Suprapubic skin (tissue), 4 donors: ENCODE data around the gene C13orf46. TPM values are rescaled to one million over a fixed set of nuclear protein-coding genes. Genes with fewer than 3 reads are reported as not detected.
A peak's percentile ranks its signal among the peaks of the same experiment; 100 is the strongest.

Experiments
- DNase-seq, 2 donors: peaks; one replicate each; pipeline ENCODE4 v3.0.0-alpha.2; 2019; ENCODE audit warnings: low spot score in 2 of 2
- H3K27ac ChIP-seq: fragments of 200-600 bp; sonication (generic); one replicate; pipeline ENCODE4 v1.5.1; 2019
- H3K27me3 ChIP-seq: fragments of 200-600 bp; sonication (generic); one replicate; pipeline ENCODE4 v1.5.1; 2019
- H3K36me3 ChIP-seq: fragments of 200-600 bp; sonication (generic); one replicate; pipeline ENCODE4 v1.5.1; 2019
- H3K4me1 ChIP-seq: fragments of 200-600 bp; sonication (generic); one replicate; pipeline ENCODE4 v1.5.1; 2019
- H3K4me3 ChIP-seq: fragments of 200-600 bp; sonication (generic); one replicate; pipeline ENCODE4 v1.5.1; 2019; ENCODE audit warnings: mild to moderate bottlenecking
- H3K9me3 ChIP-seq: fragments of 200-600 bp; sonication (generic); one replicate; pipeline ENCODE4 v1.5.1; 2019
- CTCF ChIP-seq, 2 donors: fragments of 200-600 bp in 1 of 2; fragments of 450-650 bp in 1 of 2; sonication (generic) in 1 of 2; IDR thresholded peaks; one replicate each; pipeline ENCODE4 v1.5.1; 2016 to 2019; ENCODE audit warnings: antibody characterized with exemption in 2 of 2, mild to moderate bottlenecking in 1 of 2, moderate library complexity in 1 of 2
- EP300 ChIP-seq: sonication (generic); formaldehyde crosslinking; IDR thresholded peaks from one replicate; pipeline ENCODE4 v1.6.1; 2017; ENCODE audit warnings: antibody characterized with exemption
- POLR2A ChIP-seq, 2 donors: fragments of 450-650 bp; IDR thresholded peaks; one replicate each; pipeline ENCODE4 v1.6.1; 2017; ENCODE audit warnings: antibody characterized with exemption in 2 of 2, mild to moderate bottlenecking in 2 of 2, moderate library complexity in 2 of 2
- POLR2AphosphoS5 ChIP-seq, 3 donors: sonication (generic); formaldehyde crosslinking; IDR thresholded peaks; one replicate each; pipeline ENCODE4 v1.6.1; 2017; ENCODE audit warnings: antibody characterized with exemption in 3 of 3
- WGBS: methylation state at CpG from one replicate; pipeline ENCODE4 v1.1.5; 2018; 5-methylcytosine and 5-hydroxymethylcytosine counted together
- total RNA-seq, 4 donors: library from RNA; depleted of rRNA; stranded (reverse); fragments of >200 nt; gene quantifications; one replicate each; pipeline ENCODE4 v1.1.0, GENCODE V29; 2016

C13orf46 gene
- total RNA-seq, 4 donors from 2014 or later = 0.16 to 1.4 (median 0.53) TPM

GRCh38 chr13:113979791-113980471, 6.1 kb upstream of the C13orf46 start:
- peak in 1 of 2 donors; percentile 44 for DNase-seq
- no peaks in the 10 kb centered on the region for H3K9me3 ChIP-seq
- no peak overlapping the region for H3K27ac ChIP-seq
- peaks cover 29% of the 10 kb centered on the region for H3K4me1 ChIP-seq
- no peak overlapping the region for H3K4me3 ChIP-seq
- TF ChIP-seq EP300 = no peak
- no peak for TF ChIP-seq POLR2A (IDR thresholded peaks at IDR 0.05)
- TF ChIP-seq POLR2AphosphoS5 (IDR thresholded peaks at IDR 0.05) = no peak
- no peak for TF ChIP-seq CTCF (IDR thresholded peaks at IDR 0.05)
- 89% methylated on average over 20 of the region's 20 CpGs for WGBS
- peaks cover 48% of the 10 kb centered on the region for H3K36me3 ChIP-seq
- H3K27me3 ChIP-seq = no peaks in the 10 kb centered on the region

GRCh38 chr13:113978741-113979481, 5.0 kb upstream of the C13orf46 start:
- H3K36me3 ChIP-seq = peaks cover 48% of the 10 kb centered on the region
- H3K27me3 ChIP-seq = no peaks in the 10 kb centered on the region
- DNase-seq = peak; percentile 71 to 77
- peak overlapping the region; percentile 43 for H3K27ac ChIP-seq
- no peaks in the 10 kb centered on the region for H3K9me3 ChIP-seq
- whole genome bisulfite sequencing = 91% methylated on average over 17 of the region's 41 CpGs
- H3K4me3 ChIP-seq = no peak overlapping the region
- TF ChIP-seq EP300 = no peak
- TF ChIP-seq POLR2A (IDR thresholded peaks at IDR 0.05) = no peak
- TF ChIP-seq CTCF (IDR thresholded peaks at IDR 0.05) = no peak
- H3K4me1 ChIP-seq = peaks cover 36% of the 10 kb centered on the region

GRCh38 chr13:113977976-113978375, 4.1 kb upstream of the C13orf46 start:
- Histone ChIP-seq H3K27me3 (no peaks in the 10 kb centered on the region), H3K4me3 (no peak overlapping the region), H3K36me3 (peaks cover 48% of the 10 kb centered on the region), H3K27ac (no peak overlapping the region), H3K9me3 (no peaks in the 10 kb centered on the region), H3K4me1 (peaks cover 40% of the 10 kb centered on the region)
- DNase-seq = peak in 1 of 2 donors; percentile 59
- WGBS = 91% methylated on average over 13 of the region's 13 CpGs
- no peak for TF ChIP-seq CTCF (IDR thresholded peaks at IDR 0.05)
- no peak for TF ChIP-seq EP300
- TF ChIP-seq POLR2AphosphoS5 (IDR thresholded peaks at IDR 0.05) = no peak
- TF ChIP-seq POLR2A (IDR thresholded peaks at IDR 0.05) = no peak

- 72% methylated on average over 11 of the region's 21 CpGs for WGBS
- H3K27me3 ChIP-seq = no peaks in the 10 kb centered on the region
- H3K4me1 ChIP-seq = peaks cover 35% of the 10 kb centered on the region
- TF ChIP-seq CTCF (IDR thresholded peaks at IDR 0.05) (no peak), POLR2A (IDR thresholded peaks at IDR 0.05) (no peak), EP300 (no peak), POLR2AphosphoS5 (IDR thresholded peaks at IDR 0.05) (no peak)
- no peaks in the 10 kb centered on the region for H3K9me3 ChIP-seq
- H3K27ac ChIP-seq = peak overlapping the region; percentile 20
- H3K36me3 ChIP-seq = peaks cover 40% of the 10 kb centered on the region
- DNase-seq = peak in 1 of 2 donors; percentile 66
- no peak overlapping the region for H3K4me3 ChIP-seq
Measured at GRCh38 chr13:113976711-113977684, 3.1 kb upstream of the C13orf46 start.
